Middle frontal gyrus (tissue), 1 donor: Measurements from ENCODE around the gene GAL3ST3.

Experiments
- DNase-seq: peaks from one replicate; pipeline ENCODE4 v3.0.0-alpha.2; 2015; ENCODE audit warnings: low spot score; ENCODE audit errors: extremely low spot score

The GAL3ST3 gene

DNA sequence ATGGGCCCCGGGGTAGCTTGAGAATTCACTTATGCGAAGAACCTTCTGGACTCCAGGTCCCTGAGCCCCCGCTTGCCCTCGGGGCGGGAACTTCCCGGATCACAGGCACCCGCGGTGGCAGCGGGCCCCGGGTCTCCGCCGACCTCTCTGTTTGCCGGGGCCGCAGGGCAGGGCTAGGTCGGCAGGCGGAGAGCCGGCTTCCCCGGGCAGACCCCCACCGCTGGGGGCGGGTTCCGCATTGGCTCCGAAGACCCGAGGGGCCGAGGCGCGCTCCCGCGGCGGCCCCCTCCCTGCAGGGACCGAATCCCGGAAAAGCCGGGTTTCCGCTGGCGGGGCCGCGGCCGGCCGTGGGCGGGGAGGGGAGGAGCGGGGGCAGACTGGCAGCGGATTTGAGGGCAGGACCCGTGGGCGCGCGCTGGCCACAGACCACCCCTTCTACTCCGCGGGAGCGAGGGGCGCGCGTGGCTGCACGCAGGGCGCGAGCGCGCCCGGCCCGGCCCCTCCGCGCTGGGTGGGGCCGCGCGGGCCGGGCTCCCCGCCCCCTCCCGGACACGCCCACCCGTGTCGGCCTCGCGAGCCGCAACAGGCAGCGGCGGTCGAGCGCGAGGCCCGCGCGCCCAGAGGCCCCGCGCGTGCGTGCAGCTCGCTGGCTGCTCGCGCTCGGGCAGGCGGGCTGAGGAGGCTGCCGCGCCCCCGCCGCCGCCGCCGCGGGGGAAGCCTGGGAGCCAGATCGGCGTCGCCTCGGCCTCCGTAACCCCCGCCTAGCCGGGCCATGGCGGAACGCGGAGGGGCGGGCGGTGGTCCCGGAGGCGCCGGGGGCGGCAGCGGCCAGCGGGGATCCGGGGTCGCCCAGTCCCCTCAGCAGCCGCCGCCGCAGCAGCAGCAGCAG, 21.0 kb upstream of the GAL3ST3 start, which contains the start of gene PACS1:
Gene PACS1 (plus strand): TSS at position 558 of the 889 bp plus-strand sequence. CDS start 215 bp downstream, at position 773.
- DNase-seq, result peak; percentile 50

DNA sequence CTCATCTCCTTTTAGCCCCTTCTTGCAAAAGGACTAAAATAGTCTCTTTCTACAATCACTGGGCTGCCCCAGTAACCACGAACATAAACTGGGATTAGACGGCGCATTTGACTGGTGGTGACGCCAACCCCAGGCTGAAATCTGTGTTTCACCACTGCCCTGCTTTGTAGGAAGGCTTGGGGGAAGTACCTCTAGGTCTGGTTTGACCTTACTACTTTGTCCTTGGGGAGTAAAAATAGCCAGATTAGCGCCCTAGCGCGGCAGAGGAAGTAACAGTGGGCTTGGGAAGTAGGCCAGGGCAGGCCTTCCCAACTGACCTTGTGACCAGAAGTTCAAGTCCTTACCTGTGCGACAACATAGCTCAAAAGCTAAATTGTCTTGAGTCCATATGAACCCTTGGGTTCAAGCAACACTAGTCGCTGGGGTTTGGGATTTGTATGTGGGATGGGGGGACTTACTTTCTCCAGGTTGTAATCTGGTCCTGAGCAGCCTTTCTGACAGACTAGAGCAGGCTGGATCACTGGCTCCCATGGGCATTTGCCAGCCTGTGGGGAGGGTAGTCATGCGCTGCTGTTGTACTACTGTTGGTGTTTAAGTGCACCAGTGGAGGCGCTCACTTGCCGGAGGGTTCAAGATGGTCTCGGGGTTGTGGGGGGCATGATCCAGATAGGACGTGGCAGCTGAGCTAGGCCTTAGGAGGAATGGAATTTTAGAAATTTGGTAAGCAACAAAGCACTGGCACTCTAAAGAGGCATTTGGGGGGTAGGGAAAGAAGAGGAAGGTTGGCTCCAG, 20.2 kb upstream of the GAL3ST3 start:
- no peak for DNase-seq

DNA sequence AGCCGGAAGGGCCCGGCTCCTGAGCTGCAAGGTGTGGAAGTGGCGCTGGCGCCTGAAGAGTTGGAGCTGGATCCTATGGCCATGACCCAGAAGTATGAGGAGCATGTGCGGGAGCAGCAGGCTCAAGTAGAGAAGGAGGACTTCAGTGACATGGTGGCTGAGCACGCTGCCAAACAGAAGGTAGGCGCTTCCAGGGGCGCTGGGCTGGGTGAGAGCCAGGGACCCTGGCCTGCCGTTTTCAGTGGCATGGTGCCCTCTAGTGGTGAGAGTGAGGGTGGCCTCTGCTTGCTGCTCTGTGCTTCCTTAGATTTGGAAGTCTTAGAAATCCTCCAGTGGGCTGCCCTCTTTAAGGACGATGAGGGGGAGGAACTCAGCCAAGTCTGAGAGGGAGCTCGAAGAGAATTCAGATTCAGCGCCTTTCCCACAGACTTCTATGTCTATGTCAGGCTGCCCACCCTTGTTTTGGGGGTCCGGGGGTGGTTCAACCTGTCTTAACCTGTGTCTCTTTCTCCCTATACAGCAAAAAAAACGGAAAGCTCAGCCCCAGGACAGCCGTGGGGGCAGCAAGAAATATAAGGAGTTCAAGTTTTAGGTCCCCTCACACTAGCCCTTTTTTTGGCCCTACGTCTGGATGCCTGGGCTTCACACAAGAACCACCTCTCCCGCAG, 19.3 kb upstream of the GAL3ST3 start:
- DNase-seq, result no peak

DNA sequence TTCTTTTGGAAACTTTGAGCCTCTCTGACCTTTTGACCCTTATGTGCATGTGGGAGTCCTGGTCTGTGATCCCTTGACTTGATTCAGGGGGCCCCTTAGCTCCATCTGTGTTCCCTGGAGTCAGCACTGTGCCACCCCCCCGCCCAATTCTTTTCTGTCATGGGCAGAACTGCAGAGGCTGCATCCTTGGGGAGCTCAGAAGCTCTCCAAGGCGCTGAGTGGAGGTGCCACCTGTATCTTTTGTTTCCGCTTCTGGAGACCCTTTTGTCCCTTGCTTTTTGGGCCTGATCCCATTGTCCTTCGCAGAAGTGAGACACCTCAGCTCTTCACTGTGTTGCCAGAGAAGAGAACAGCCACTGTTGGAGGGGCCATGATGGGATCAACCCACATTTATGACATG, 18.7 kb upstream of the GAL3ST3 start:
- DNase-seq, result no peak

DNA sequence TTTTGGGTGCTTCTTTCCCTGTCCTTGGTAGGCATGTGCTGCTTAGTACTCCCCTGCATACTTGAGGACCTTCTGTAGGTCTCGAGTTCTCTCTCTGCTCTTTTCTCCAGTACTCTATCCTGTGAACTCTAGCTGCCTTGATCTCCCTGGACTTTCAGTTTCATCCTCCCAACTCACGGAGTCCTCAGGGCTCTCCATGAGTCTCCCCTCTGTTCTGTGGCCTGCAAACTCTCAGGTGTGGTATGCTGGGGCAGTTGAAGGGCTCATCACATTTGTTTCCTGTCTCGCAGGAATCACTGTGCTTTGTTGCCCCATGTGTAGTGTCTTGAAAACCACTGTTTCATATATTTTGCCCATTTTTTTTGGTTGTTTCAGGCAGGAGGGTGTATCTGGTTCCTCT, 17.8 kb upstream of the GAL3ST3 start:
- no peak for DNase-seq

DNA sequence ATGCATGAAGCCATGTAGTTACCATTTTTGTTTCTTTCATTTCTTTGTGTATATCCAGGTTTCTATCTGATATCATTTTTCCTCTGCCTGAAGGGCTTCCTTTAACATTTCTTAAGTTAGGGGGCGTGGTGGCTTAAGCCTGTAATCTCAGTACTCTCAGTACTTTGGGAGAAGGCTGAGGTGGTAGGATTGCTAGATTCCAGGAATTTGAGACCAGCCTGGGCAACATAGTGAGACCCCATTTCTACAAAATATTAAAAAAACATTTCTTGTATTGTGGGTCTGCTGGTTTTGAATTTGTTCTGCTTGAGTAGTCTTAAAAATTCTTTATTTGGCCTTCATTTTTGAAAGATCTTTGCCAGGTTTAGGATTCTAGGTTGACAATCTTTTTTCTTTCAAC, 15.6 kb upstream of the GAL3ST3 start:
- no peak for DNase-seq

DNA sequence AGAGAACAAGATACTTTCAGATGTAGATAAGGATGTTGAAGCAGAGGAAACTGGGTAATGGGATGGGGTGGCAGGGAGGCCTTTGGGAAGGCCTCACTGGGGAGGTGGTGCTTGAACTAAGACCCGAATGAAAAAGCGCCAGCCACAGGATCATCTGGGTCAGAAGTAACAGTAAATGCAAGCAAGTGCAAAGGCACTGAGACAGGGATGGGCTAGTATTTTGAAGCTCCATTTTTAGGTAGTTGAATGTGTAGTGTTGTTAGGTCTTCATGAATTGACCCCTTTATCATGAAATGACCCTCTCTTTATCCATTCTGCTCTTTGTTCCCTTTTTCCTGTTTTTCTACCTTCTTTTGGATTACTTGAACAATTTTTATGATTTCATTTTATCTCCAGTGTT, 14.9 kb upstream of the GAL3ST3 start:
- no peak for DNase-seq

DNA sequence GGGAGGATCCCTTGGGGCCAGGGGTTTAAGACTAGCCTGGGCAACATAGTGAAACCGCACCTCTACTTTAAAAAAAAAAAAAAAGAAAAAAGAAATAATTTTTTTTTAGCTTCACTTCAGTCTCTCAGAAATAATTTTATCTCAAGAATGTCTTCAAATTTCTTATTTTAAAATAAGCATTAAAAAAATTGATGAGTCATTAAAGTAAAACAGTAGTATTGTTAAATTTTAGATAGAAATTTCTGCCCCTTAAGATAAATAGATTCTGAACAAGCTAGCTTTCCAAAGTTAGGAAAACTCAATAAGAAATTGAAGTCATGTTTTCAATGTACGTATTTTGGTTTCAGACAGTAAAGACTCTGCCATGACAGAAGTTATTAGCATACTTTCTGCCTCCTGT, 13.4 kb upstream of the GAL3ST3 start:
- DNase-seq, result no peak

DNA sequence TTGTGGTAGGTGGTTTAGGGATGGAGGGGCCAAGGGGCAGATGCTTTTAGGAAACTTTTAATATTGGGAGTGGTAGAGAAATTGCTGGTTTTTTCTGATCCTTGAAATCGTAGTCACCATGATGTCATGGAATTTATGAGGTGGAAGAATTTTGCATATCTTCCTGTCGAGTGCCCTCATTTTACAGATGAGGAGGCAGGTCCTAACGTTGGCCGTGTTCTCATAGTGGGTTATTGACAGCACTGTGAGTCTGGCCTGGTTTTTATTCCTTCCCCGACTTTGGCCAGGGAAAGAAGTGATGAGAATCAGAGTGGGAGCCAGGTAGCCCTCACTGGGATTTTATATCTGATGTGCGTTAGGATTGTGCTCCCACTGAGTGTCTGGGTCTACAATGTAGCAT, 12.3 kb upstream of the GAL3ST3 start:
- DNase-seq, result no peak

DNA sequence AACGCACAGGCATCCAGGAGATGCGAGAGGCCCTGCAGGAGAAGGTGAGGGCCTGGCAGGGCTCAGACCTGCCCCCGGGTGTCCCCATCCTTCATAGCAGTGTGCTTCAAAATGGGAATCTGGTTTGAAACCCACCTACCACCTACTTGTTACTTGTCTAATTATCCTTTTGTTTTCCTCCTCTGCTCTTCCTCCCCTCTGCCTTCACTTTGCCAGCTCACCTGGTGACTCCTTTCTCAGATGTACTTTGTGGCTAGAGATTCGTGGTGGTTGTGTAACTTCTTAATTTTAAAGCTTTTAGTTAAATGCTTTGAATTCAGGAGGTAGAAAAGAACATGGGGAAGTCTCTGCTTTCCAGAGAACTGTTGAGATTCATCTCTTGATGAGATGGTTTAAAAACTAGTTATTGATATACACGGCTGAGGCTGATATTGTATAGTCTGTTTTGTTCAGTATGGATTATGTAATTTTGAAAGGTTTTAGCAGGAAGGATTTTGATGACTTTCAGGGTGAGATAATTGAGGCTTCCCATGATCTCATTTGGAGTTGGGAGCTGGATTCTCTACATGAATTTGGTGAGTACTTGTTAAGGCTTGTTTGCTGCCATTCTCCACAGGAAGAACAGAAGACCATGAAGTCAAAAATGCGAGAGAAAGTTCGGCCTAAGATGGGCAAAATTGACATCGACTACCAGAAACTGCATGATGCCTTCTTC, 11.2 kb upstream of the GAL3ST3 start:
- DNase-seq, result no peak

DNA sequence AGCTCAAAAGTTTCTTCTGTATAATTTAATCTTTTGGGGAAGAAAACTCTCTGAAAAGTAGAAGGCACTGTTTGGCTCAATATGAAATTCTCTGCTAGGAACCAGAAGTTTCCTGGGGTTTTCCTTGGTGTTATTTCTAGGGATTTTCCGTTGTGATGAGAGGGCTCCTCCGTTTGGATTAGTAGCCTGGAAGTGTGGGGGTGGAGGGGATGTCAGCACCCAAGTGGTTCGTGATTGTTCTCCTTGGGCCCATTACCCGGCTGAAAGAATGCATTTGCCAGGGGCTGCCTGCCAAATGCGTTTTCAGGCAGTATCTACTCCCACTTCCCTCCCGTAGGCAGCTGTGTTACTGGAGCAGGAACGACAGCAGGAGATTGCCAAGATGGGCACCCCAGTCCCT, 7.5 kb upstream of the GAL3ST3 start:
- no peak for DNase-seq

DNA sequence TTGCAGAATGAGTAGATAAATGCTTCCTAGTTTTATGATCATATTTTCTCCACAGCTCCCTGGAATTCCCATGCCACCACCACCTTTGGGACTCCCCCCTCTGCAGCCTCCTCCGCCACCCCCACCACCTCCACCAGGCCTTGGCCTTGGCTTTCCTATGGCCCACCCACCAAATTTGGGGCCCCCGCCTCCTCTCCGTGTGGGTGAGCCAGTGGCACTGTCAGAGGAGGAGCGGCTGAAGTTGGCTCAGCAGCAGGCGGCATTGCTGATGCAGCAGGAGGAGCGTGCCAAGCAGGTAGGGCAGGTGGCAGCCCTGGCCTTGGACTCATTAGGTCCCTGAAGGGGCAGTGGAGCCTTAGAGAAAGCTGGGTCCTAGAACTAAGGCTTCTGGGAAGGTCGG, 6.1 kb upstream of the GAL3ST3 start:
- DNase-seq, result no peak

DNA sequence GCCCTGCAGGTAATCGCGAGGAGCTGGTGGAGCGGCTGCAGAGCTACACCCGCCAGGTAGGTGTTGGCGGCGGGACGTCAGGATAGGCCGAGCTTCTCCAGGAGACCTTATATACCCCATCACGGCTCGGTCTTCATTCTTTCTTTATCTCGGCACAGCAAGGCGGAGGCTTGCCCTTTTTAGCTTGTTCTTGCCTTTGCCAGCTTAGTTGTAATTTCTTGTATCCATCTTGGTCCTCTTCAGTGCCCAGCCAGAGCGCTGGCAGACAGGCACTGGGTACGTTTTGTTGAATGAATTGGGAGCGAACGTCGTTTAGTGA, 3.7 kb upstream of the GAL3ST3 start:
- DNase-seq, result no peak

DNA sequence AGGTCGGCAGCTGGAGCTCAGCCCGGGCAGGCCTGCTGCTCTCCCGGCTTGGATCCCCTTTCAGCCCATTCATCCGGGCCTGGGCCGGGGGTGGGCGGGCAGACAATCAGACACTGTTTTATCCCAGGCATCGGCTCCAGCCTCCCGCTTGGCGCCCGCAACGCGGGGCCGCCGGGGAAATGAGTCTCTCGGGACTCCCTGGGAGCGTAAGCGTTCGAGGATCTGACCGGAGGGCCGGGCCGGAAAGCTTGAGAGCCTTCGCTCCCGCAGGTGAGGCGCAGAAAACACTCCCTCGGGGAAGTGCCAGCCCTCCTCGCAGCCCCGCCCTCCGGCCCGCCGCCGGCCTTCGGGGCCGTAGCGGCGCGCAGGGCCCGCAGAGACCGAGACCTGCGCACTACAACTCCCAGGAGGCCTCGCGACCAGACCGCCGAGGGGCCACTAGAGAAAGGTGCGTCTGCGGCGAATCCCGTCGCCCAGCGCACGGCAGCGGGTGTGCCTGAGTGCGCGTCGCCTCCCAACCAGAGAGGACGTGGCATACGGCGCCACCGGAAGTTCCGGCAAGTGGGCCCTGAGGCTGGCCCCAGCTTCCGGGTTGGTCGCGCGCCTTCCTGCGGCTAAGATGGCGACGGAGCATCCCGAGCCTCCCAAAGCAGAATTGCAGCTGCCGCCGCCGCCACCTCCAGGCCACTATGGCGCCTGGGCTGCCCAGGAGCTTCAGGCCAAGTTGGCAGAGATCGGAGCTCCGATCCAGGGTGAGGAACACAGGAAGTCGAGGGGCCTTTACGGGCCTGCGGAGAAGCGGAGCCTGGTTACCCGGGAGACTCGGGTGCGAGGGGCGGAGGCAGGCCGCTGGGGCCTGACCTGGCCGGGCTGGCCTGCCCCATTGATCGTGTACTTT, 3.1 kb upstream of the GAL3ST3 start, which contains the start of gene SF3B2:
Gene SF3B2 (plus strand): TSS at position 599 of the 898 bp plus-strand sequence. CDS start 21 bp downstream, at position 620.
- peak; percentile 96 for DNase-seq

DNA sequence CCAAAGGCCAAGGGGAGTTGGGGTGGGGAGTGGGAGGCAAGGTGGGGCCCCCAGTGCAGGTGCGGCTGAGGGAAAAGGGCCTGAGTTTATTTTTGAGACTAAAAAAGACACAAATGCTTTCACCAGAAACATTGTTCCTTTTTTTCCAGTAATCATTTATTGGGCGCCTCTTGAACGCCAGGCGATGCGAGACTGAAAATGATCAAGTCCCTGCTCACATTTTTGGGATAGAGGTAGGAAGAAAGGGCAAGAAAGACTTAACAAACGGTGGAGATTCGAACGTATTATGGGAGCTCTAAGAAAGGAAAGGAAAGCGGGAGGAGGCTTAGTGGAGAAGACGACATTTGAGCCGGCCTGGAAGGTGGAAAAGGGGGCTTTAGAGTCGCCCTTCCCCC, 2.4 kb upstream of the GAL3ST3 start:
- DNase-seq, result no peak

DNA sequence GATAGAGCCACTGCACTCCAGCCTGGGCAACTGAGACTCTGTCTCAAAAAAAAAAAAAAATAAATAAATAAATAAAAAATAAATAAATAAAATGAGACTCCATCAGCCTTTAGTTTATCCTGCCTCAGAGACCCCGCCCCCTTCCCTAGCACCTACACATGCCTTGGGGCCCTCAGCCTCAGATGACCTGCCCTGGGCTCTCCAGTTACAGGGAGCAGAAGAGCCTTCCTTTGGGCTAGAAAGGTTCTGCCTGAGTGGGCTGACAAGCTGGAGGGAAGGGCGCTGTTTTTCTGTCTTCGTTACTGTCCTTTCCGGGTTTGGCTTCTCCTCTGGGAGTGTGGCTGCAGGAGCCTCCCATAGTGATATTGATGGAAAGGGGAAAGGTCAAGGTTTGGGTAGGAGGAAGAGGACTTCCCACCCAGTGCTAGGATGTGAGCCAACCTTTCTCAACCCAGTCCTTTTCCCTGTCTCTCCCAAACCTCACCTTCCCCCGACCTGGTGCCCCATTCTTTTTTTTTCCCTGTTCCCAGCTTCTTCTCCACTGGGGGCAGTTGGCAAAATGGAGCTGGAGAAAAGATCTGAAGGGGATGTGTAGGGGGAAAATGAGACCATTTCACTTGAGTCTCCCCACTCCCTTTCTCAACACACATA, 1.7 kb upstream of the GAL3ST3 start:
- DNase-seq, result no peak

DNA sequence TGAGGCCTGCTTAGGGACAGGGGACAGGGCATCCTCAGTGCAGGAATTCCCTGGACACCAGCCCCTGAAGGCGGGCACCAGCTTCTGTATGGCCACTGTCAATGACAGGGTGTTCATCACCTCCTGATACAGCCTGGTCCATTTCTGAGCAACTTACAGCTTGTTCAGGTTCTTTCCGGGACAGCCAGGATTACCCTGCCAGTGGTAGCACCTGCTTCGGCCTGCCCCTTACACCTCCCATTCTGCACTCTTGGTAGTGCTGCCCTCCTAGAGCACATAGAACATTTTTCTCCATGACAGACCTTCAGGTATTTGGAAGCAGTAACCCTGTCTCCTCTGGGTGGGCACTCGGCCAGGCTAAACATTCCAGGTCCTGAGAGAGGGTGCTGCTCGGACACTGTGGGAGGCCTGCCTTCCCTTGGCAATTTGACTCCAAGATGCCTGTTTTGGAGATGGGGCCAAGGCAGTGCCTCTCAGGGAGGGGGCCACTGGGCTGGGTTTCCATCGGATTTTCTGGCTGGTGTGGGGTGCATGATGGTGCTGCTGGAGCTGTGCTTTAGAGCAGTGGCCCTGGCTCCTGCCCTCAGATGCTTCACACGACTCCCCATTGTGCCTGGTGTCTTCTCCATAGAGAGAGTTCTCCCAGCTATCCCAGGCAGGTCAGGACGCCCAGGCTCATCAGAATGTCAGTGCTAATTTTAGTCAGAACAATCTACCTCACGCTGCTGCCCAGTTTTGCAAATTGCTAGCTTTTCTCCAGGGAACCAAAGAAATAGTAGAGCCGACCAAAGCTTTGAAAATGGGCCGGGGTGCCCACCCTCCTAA, 1.2 kb downstream of the GAL3ST3 start:
- DNase-seq, result no peak

DNA sequence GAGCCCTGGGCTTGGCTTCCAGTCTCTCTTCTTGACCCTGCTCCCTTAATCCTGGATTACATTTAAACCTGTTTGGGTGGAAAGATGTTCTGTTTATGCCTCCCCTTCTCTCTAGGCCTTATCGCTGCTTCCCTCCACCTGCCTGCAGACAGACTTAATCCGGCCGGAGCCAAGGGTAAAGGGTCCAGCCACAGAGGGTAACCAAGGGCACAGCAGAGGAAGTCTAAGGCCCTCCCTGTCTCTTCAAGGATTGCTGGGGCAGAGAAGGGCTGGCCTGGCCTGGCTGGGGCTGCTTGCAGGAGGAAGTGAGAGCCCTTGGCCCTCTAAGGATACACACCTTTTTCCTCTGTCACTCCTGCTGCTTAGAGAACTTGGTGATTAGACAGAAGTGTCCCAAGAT, 2.1 kb downstream of the GAL3ST3 start:
- no peak for DNase-seq

DNA sequence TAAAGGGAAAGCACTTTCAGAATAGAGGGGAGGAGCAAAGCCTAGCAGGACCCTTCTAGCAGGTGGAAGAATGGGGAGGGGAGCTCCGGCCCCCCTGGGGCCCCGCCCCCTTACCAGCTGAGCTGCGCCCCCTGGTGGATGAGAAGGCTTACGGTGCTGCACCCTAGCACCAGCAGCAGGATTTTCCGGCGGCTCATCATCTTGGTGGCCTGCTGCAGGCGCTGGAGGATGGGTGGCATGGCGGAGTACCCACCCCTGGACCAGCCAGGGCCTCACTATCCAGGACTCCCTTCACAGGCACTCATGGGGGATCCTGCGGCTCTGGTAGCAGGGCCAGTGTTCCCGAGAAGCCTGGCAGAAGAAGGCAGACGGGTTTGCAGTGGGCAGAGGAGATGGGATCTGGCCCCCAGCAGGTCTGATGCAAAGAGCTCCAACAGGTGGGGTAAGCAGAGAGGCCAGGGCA, 3.8 kb downstream of the GAL3ST3 start:
- DNase-seq, result peak; percentile 62
